Measurements from ENCODE around the gene DICER1. TPM values are rescaled to one million over a fixed set of nuclear protein-coding genes. Genes with fewer than 3 reads are reported as not detected.

DICER1 gene
- total RNA-seq, 1 donor from 2014 or later: 118 TPM

DNA sequence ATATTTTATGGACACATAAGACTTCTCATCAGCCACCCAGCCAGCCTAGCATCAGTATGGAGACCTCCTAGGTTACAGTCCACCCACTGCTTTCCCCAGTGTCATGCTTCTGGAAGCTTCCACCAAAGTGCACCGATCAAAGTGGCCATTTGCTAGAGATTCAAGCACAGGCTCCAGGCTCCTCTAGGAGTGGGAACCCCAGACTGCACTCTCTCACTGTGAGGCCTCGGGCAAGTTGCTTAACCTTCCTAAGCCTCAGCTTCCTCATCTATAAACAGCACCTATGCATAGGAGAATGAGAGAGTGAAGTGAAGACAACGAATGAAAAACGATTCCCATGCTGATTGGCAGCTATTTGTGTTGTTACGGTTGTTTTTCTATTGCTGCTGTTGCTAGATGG lies 94.4 kb downstream of the DICER1 start:
- no peak for TF ChIP-seq CTCF (IDR thresholded peaks at IDR 0.05; ENCODE audit: unreplicated experiment)
- H3K36me3 Mint-ChIP-seq (ENCODE audit: insufficient read depth): no peaks in the 10 kb centered on the region
- no peaks in the 10 kb centered on the region for H3K9me3 Mint-ChIP-seq (ENCODE audit: low read depth)
- DNase-seq (ENCODE audit: low spot score, unreplicated experiment): no peak
- no peak overlapping the region for H3K27ac Mint-ChIP-seq
- peaks cover 13% of the 10 kb centered on the region for H3K27me3 Mint-ChIP-seq
- no peaks in the 10 kb centered on the region for H3K4me1 Mint-ChIP-seq (ENCODE audit: low read depth)
- no peak overlapping the region for H3K4me3 Mint-ChIP-seq (ENCODE audit: low read depth)

DNA sequence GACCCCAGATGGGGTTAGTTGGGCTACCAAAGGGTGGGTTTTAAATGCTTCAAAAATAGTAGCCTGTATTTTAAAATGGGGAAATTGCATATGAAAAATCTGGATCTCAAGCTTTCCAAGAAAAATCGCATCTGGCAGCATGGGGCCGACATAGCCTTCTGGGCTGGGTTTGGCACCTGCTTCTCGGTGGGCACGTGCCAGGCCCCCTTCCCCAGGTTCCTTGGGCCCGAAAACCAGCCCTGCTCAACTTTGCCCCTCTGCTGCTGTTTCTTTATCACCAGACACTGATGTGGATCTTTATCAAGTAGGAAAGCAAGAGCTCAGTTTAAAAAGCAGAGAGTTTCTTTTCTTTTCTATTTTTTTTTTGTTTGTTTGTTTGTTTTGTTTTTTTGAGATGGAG lies 95.1 kb downstream of the DICER1 start:
- H3K27ac Mint-ChIP-seq: no peak overlapping the region
- no peak for DNase-seq (ENCODE audit: low spot score, unreplicated experiment)
- H3K36me3 Mint-ChIP-seq (ENCODE audit: insufficient read depth): no peaks in the 10 kb centered on the region
- H3K27me3 Mint-ChIP-seq: peaks cover 15% of the 10 kb centered on the region
- TF ChIP-seq CTCF (IDR thresholded peaks at IDR 0.05; ENCODE audit: unreplicated experiment): no peak
- H3K4me1 Mint-ChIP-seq (ENCODE audit: low read depth): no peaks in the 10 kb centered on the region
- no peaks in the 10 kb centered on the region for H3K9me3 Mint-ChIP-seq (ENCODE audit: low read depth)
- no peak overlapping the region for H3K4me3 Mint-ChIP-seq (ENCODE audit: low read depth)

- Mint-ChIP-seq H3K4me3 (ENCODE audit: low read depth) (no peak overlapping the region), H3K36me3 (ENCODE audit: insufficient read depth) (no peaks in the 10 kb centered on the region), H3K9me3 (ENCODE audit: low read depth) (no peaks in the 10 kb centered on the region)
Measured at GRCh38 chr14:95061317-95062093, 95.8 kb downstream of the DICER1 start.

DNA sequence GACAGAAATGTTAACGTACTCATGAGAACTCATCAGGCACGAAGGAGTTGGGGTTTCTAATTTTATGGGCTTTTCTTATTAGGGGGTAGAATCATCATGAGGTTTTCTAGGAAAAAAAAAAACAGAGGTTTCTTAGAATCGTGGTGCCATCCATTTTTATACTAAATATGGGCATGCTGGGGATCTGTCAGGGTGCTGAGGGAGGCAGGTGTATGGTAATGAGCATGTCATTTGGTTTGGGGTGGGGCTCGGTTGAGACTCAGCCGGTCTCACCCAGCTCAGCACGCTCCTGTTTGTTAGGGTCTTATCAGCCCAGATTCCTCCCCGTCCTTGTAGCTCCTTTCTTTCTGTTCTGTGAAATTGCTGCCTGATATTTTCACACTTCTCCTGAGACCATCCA lies 98.2 kb downstream of the DICER1 start:
- Mint-ChIP-seq H3K27ac (no peak overlapping the region), H3K4me1 (ENCODE audit: low read depth) (no peaks in the 10 kb centered on the region), H3K27me3 (peaks cover 15% of the 10 kb centered on the region), H3K36me3 (ENCODE audit: insufficient read depth) (no peaks in the 10 kb centered on the region), H3K9me3 (ENCODE audit: low read depth) (no peaks in the 10 kb centered on the region), H3K4me3 (ENCODE audit: low read depth) (no peak overlapping the region)
- no peak for TF ChIP-seq CTCF (IDR thresholded peaks at IDR 0.05; ENCODE audit: unreplicated experiment)
- DNase-seq (ENCODE audit: low spot score, unreplicated experiment): no peak

More at GRCh38 chr14:95061317-95062093, 95.8 kb downstream of the DICER1 start:
- TF ChIP-seq CTCF (IDR thresholded peaks at IDR 0.05; ENCODE audit: unreplicated experiment): no peak
- DNase-seq (ENCODE audit: low spot score, unreplicated experiment): no peak
- peaks cover 15% of the 10 kb centered on the region for H3K27me3 Mint-ChIP-seq
- H3K27ac Mint-ChIP-seq: no peak overlapping the region
- H3K4me1 Mint-ChIP-seq (ENCODE audit: low read depth): no peaks in the 10 kb centered on the region

DNA sequence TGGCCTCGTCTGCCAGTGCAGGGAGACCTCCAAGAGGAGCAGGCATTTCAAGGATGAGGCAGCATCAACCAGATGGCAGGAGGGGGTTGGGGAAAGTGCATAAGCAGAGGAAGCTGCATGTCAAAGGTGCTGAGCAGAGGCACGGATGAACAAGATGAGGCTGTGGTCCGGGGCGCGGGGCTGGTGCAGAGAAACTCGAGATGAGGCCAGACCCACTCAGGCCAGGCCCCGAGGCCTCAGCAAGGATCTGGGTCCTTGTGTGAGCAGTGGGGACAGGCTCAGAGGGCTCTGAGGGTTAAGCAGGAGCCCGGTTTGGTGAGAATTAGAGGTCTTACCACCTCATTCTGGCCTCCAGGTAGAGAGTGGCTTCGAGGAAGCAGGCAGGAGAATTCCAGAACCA lies 98.8 kb downstream of the DICER1 start:
- no peak overlapping the region for H3K4me3 Mint-ChIP-seq (ENCODE audit: low read depth)
- no peaks in the 10 kb centered on the region for H3K9me3 Mint-ChIP-seq (ENCODE audit: low read depth)
- H3K4me1 Mint-ChIP-seq (ENCODE audit: low read depth): no peaks in the 10 kb centered on the region
- no peaks in the 10 kb centered on the region for H3K36me3 Mint-ChIP-seq (ENCODE audit: insufficient read depth)
- H3K27me3 Mint-ChIP-seq: peaks cover 15% of the 10 kb centered on the region
- no peak overlapping the region for H3K27ac Mint-ChIP-seq
- no peak for DNase-seq (ENCODE audit: low spot score, unreplicated experiment)
- TF ChIP-seq CTCF (IDR thresholded peaks at IDR 0.05; ENCODE audit: unreplicated experiment): no peak
